Endothelial cell of hepatic sinusoid (primary cell): ENCODE results near the gene FHIT.
"Not testable (repeated sequence)": the region's sequence is repeated elsewhere in the genome, so short reads cannot be mapped to it uniquely, and the experiment has no call there.

Source experiments
- in situ Hi-C: cut with HindIII; loops from 2 replicates; pipeline ENCODE4 v1.10.0; 2017; ENCODE audit warnings: low sequenced_read_pairs

FHIT gene

GRCh38 chr3:59934560-59934959 lies 1316.7 kb downstream of the FHIT start:
- in situ Hi-C loops, result not testable (repeated sequence)

GRCh38 chr3:59930170-59930569 lies 1321.1 kb downstream of the FHIT start:
- in situ Hi-C loops, result no loop called here

GRCh38 chr3:59927056-59927455 lies 1324.2 kb downstream of the FHIT start:
- in situ Hi-C loops, result no loop called here

GRCh38 chr3:59925946-59926345 lies 1325.3 kb downstream of the FHIT start:
- in situ Hi-C loops, result no loop called here

GRCh38 chr3:59922192-59922591 lies 1329.1 kb downstream of the FHIT start:
- in situ Hi-C loops, result no loop called here

- in situ Hi-C loops, result no loop called here
Measured at GRCh38 chr3:59920822-59921221, 1330.4 kb downstream of the FHIT start.

- in situ Hi-C loops, result no loop called here
Measured at GRCh38 chr3:59919586-59919985, 1331.7 kb downstream of the FHIT start.

- in situ Hi-C loops, result no loop called here
Measured at GRCh38 chr3:59914251-59914650, 1337.0 kb downstream of the FHIT start.

GRCh38 chr3:59913645-59914044 lies 1337.6 kb downstream of the FHIT start:
- in situ Hi-C loops, result no loop called here

- in situ Hi-C loops, result no loop called here
Measured at GRCh38 chr3:59908701-59909100, 1342.6 kb downstream of the FHIT start.

- in situ Hi-C loops, result no loop called here
Measured at GRCh38 chr3:59908280-59908679, 1343.0 kb downstream of the FHIT start.

GRCh38 chr3:59904296-59904695 lies 1347.0 kb downstream of the FHIT start:
- in situ Hi-C loops, result no loop called here

GRCh38 chr3:59899061-59899460 lies 1352.2 kb downstream of the FHIT start:
- in situ Hi-C loops, result no loop called here

- in situ Hi-C loops, result no loop called here
Measured at GRCh38 chr3:59895972-59896371, 1355.3 kb downstream of the FHIT start.

- in situ Hi-C loops, result no loop called here
Measured at GRCh38 chr3:59894425-59895121, 1356.7 kb downstream of the FHIT start.

- in situ Hi-C loops, result no loop called here
Measured at GRCh38 chr3:59890639-59891038, 1360.6 kb downstream of the FHIT start.

- in situ Hi-C loops, result no loop called here
Measured at GRCh38 chr3:59886790-59887189, 1364.5 kb downstream of the FHIT start.

- in situ Hi-C loops, result no loop called here
Measured at GRCh38 chr3:59885899-59886400, 1365.3 kb downstream of the FHIT start.

GRCh38 chr3:59885101-59885500 lies 1366.2 kb downstream of the FHIT start:
- in situ Hi-C loops, result no loop called here

- in situ Hi-C loops, result no loop called here
Measured at GRCh38 chr3:59884409-59884808, 1366.8 kb downstream of the FHIT start.

GRCh38 chr3:59882746-59883145 lies 1368.5 kb downstream of the FHIT start:
- in situ Hi-C loops, result no loop called here

- in situ Hi-C loops, result no loop called here
Measured at GRCh38 chr3:59880717-59881116, 1370.5 kb downstream of the FHIT start.

- in situ Hi-C loops, result no loop called here
Measured at GRCh38 chr3:59879031-59879581, 1372.1 kb downstream of the FHIT start.
